ENCODE measurements around the gene IFT122.
"Not testable (repeated sequence)": the region's sequence is repeated elsewhere in the genome, so short reads cannot be mapped to it uniquely, and the experiment has no call there.

Gene IFT122

GRCh38 chr3:129404130-129404529, 35.9 kb upstream of the IFT122 start:
- H3K36me3 ChIP-seq (replicated peaks), result no peaks in the 10 kb centered on the region
- no peaks in the 10 kb centered on the region for H3K27me3 ChIP-seq (ENCODE audit: low read depth)
- no peak for DNase-seq (ENCODE audit: low spot score in 2 of 2)
- H3K9me3 ChIP-seq, result no peaks in the 10 kb centered on the region
- in situ Hi-C loops (cut with MboI; ENCODE audit: low sequenced_read_pairs), result no loop called here
- H3K4me1 ChIP-seq, result peaks cover 2% of the 10 kb centered on the region; the same call in 1 of the 2 replicates
- H3K4me3 ChIP-seq, result no peak overlapping the region

- Histone ChIP-seq H3K9me3 (no peaks in the 10 kb centered on the region), H3K36me3 (replicated peaks) (no peaks in the 10 kb centered on the region), H3K4me1 (peaks cover 2% of the 10 kb centered on the region; the same call in 1 of the 2 replicates), H3K27me3 (ENCODE audit: low read depth) (no peaks in the 10 kb centered on the region), H3K4me3 (no peak overlapping the region)
- in situ Hi-C loops (cut with MboI; ENCODE audit: low sequenced_read_pairs), result no loop called here
- DNase-seq (ENCODE audit: low spot score in 2 of 2), result no peak
Observed at GRCh38 chr3:129404610-129405009, 35.4 kb upstream of the IFT122 start.

- no peak for DNase-seq (ENCODE audit: low spot score in 2 of 2)
- Histone ChIP-seq H3K27me3 (ENCODE audit: low read depth) (no peaks in the 10 kb centered on the region), H3K9me3 (no peaks in the 10 kb centered on the region), H3K36me3 (replicated peaks) (no peaks in the 10 kb centered on the region), H3K4me3 (no peak overlapping the region), H3K4me1 (no peaks in the 10 kb centered on the region)
- in situ Hi-C loops (cut with MboI; ENCODE audit: low sequenced_read_pairs), result no loop called here
Observed at GRCh38 chr3:129409541-129409940, 30.5 kb upstream of the IFT122 start.

- DNase-seq (ENCODE audit: low spot score in 2 of 2), result no peak
- Histone ChIP-seq H3K9me3 (no peaks in the 10 kb centered on the region), H3K4me1 (no peaks in the 10 kb centered on the region), H3K27me3 (ENCODE audit: low read depth) (no peaks in the 10 kb centered on the region), H3K4me3 (no peak overlapping the region), H3K36me3 (replicated peaks) (no peaks in the 10 kb centered on the region)
- in situ Hi-C loops (cut with MboI; ENCODE audit: low sequenced_read_pairs), result no loop called here
Observed at GRCh38 chr3:129410971-129411370, 29.1 kb upstream of the IFT122 start.

GRCh38 chr3:129412542-129413198, 27.4 kb upstream of the IFT122 start:
- Histone ChIP-seq H3K4me3 (no peak overlapping the region), H3K4me1 (no peaks in the 10 kb centered on the region), H3K36me3 (replicated peaks) (no peaks in the 10 kb centered on the region), H3K9me3 (no peaks in the 10 kb centered on the region), H3K27me3 (ENCODE audit: low read depth) (no peaks in the 10 kb centered on the region)
- DNase-seq (ENCODE audit: low spot score in 2 of 2), result no peak
- in situ Hi-C loops (cut with MboI; ENCODE audit: low sequenced_read_pairs), result no loop called here

- in situ Hi-C loops (cut with MboI; ENCODE audit: low sequenced_read_pairs); H3K9me3 ChIP-seq; H3K4me1 ChIP-seq; H3K27me3 ChIP-seq (ENCODE audit: low read depth); H3K36me3 ChIP-seq (replicated peaks); DNase-seq (ENCODE audit: low spot score in 2 of 2); H3K4me3 ChIP-seq: not testable (repeated sequence)
Observed at GRCh38 chr3:129413238-129413637, 26.8 kb upstream of the IFT122 start.

GRCh38 chr3:129413687-129414506, 26.1 kb upstream of the IFT122 start:
- Histone ChIP-seq H3K27me3 (ENCODE audit: low read depth) (no peaks in the 10 kb centered on the region), H3K4me1 (no peaks in the 10 kb centered on the region), H3K4me3 (no peak overlapping the region), H3K36me3 (replicated peaks) (no peaks in the 10 kb centered on the region), H3K9me3 (no peaks in the 10 kb centered on the region)
- DNase-seq (ENCODE audit: low spot score in 2 of 2), result no peak
- in situ Hi-C loops (cut with MboI; ENCODE audit: low sequenced_read_pairs), result no loop called here

- no peaks in the 10 kb centered on the region for H3K9me3 ChIP-seq
- no peaks in the 10 kb centered on the region for H3K4me1 ChIP-seq
- in situ Hi-C loops (cut with MboI; ENCODE audit: low sequenced_read_pairs), result no loop called here
- no peak for DNase-seq (ENCODE audit: low spot score in 2 of 2)
- H3K36me3 ChIP-seq (replicated peaks), result no peaks in the 10 kb centered on the region
- H3K4me3 ChIP-seq, result no peak overlapping the region
- H3K27me3 ChIP-seq (ENCODE audit: low read depth), result no peaks in the 10 kb centered on the region
Observed at GRCh38 chr3:129415378-129415777, 24.6 kb upstream of the IFT122 start.

GRCh38 chr3:129415830-129416229, 24.2 kb upstream of the IFT122 start:
- Histone ChIP-seq H3K4me3 (no peak overlapping the region), H3K4me1 (no peaks in the 10 kb centered on the region), H3K9me3 (no peaks in the 10 kb centered on the region), H3K36me3 (replicated peaks) (no peaks in the 10 kb centered on the region), H3K27me3 (ENCODE audit: low read depth) (no peaks in the 10 kb centered on the region)
- no peak for DNase-seq (ENCODE audit: low spot score in 2 of 2)
- in situ Hi-C loops (cut with MboI; ENCODE audit: low sequenced_read_pairs), result no loop called here

- Histone ChIP-seq H3K4me1 (no peaks in the 10 kb centered on the region), H3K4me3 (no peak overlapping the region), H3K36me3 (replicated peaks) (no peaks in the 10 kb centered on the region), H3K27me3 (ENCODE audit: low read depth) (no peaks in the 10 kb centered on the region), H3K9me3 (no peaks in the 10 kb centered on the region)
- no peak for DNase-seq (ENCODE audit: low spot score in 2 of 2)
- in situ Hi-C loops (cut with MboI; ENCODE audit: low sequenced_read_pairs), result no loop called here
Observed at GRCh38 chr3:129416415-129416814, 23.6 kb upstream of the IFT122 start.

- Histone ChIP-seq H3K9me3 (no peaks in the 10 kb centered on the region), H3K4me1 (no peaks in the 10 kb centered on the region), H3K4me3 (no peak overlapping the region), H3K36me3 (replicated peaks) (no peaks in the 10 kb centered on the region), H3K27me3 (ENCODE audit: low read depth) (no peaks in the 10 kb centered on the region)
- in situ Hi-C loops (cut with MboI; ENCODE audit: low sequenced_read_pairs), result no loop called here
- no peak for DNase-seq (ENCODE audit: low spot score in 2 of 2)
Observed at GRCh38 chr3:129417326-129417725, 22.7 kb upstream of the IFT122 start.

GRCh38 chr3:129418041-129418973, 21.7 kb upstream of the IFT122 start:
- Histone ChIP-seq H3K27me3 (ENCODE audit: low read depth) (no peaks in the 10 kb centered on the region), H3K4me3 (no peak overlapping the region), H3K9me3 (no peaks in the 10 kb centered on the region), H3K36me3 (replicated peaks) (no peaks in the 10 kb centered on the region), H3K4me1 (no peaks in the 10 kb centered on the region)
- no peak for DNase-seq (ENCODE audit: low spot score in 2 of 2)
- in situ Hi-C loops (cut with MboI; ENCODE audit: low sequenced_read_pairs), result no loop called here

- in situ Hi-C loops (cut with MboI; ENCODE audit: low sequenced_read_pairs), result no loop called here
- Histone ChIP-seq H3K36me3 (replicated peaks) (no peaks in the 10 kb centered on the region), H3K4me1 (peaks cover 5% of the 10 kb centered on the region; the same call in 1 of the 2 replicates), H3K4me3 (no peak overlapping the region), H3K9me3 (no peaks in the 10 kb centered on the region), H3K27me3 (ENCODE audit: low read depth) (no peaks in the 10 kb centered on the region)
- no peak for DNase-seq (ENCODE audit: low spot score in 2 of 2)
Observed at GRCh38 chr3:129419476-129419875, 20.5 kb upstream of the IFT122 start.

Data from HAP-1 (cell line).